Type B pancreatic cell (in vitro differentiated cells): ENCODE data around the gene CTNND2. TPM values are rescaled to one million over a fixed set of nuclear protein-coding genes. Genes with fewer than 3 reads are reported as not detected.

ENCODE experiments used
- DNase-seq: peaks from one replicate; pipeline ENCODE4 v3.0.0; 2021; ENCODE audit warnings: mixed read lengths; ENCODE audit not compliant: unreplicated experiment; ENCODE audit errors: extremely low spot score
- H3K27ac Mint-ChIP-seq: 2 replicates; pipeline ENCODE4 v1.8.0; 2021; ENCODE audit warnings: mild to moderate bottlenecking, mixed read lengths
- H3K27me3 Mint-ChIP-seq: 2 replicates; pipeline ENCODE4 v1.8.0; 2021; ENCODE audit warnings: mixed read lengths
- H3K36me3 Mint-ChIP-seq: 2 replicates; pipeline ENCODE4 v1.8.0; 2021; ENCODE audit warnings: mixed read lengths
- H3K4me1 Mint-ChIP-seq: one replicate; pipeline ENCODE4 v1.8.0; 2021; ENCODE audit warnings: mixed read lengths; ENCODE audit not compliant: unreplicated experiment
- H3K4me3 Mint-ChIP-seq: 2 replicates; pipeline ENCODE4 v1.8.0; 2021; ENCODE audit warnings: mild to moderate bottlenecking, mixed read lengths
- H3K9me3 Mint-ChIP-seq: 2 replicates; pipeline ENCODE4 v1.8.0; 2021; ENCODE audit warnings: mixed read lengths
- CTCF ChIP-seq: fragments of 200-600 bp; sonication (generic); conservative IDR thresholded peaks from 2 replicates; pipeline ENCODE4 v1.5.0; 2021; ENCODE audit warnings: antibody characterized with exemption, mild to moderate bottlenecking
- total RNA-seq: library from RNA; stranded (reverse); gene quantifications from 2 replicates; pipeline ENCODE4 v1.2.1, GENCODE V29; 2021; ENCODE audit warnings: low replicate concordance

The CTNND2 gene
- total RNA-seq, 1 donor from 2014 or later = 49.5 TPM

GRCh38 chr5:11459716-11460115 lies 444.5 kb downstream of the CTNND2 start:
- Mint-ChIP-seq H3K4me3 (no peak overlapping the region), H3K27ac (no peak overlapping the region), H3K9me3 (no peaks in the 10 kb centered on the region), H3K27me3 (no peaks in the 10 kb centered on the region), H3K36me3 (no peaks in the 10 kb centered on the region), H3K4me1 (no peaks in the 10 kb centered on the region)
- TF ChIP-seq CTCF = no peak
- DNase-seq = no peak

GRCh38 chr5:11455505-11455904 lies 448.7 kb downstream of the CTNND2 start:
- no peak for DNase-seq
- Mint-ChIP-seq H3K4me1 (no peaks in the 10 kb centered on the region), H3K27ac (no peak overlapping the region), H3K36me3 (no peaks in the 10 kb centered on the region), H3K27me3 (no peaks in the 10 kb centered on the region), H3K9me3 (no peaks in the 10 kb centered on the region), H3K4me3 (no peak overlapping the region)
- no peak for TF ChIP-seq CTCF

- no peak overlapping the region for H3K4me3 Mint-ChIP-seq
- no peaks in the 10 kb centered on the region for H3K27me3 Mint-ChIP-seq
- DNase-seq = no peak
- no peaks in the 10 kb centered on the region for H3K36me3 Mint-ChIP-seq
- no peak overlapping the region for H3K27ac Mint-ChIP-seq
- no peak for TF ChIP-seq CTCF
- H3K9me3 Mint-ChIP-seq = no peaks in the 10 kb centered on the region
- H3K4me1 Mint-ChIP-seq = no peaks in the 10 kb centered on the region
Observed at GRCh38 chr5:11452852-11453251, 451.4 kb downstream of the CTNND2 start.

- no peak overlapping the region for H3K4me3 Mint-ChIP-seq
- no peak overlapping the region for H3K27ac Mint-ChIP-seq
- no peak for DNase-seq
- H3K36me3 Mint-ChIP-seq = no peaks in the 10 kb centered on the region
- no peaks in the 10 kb centered on the region for H3K9me3 Mint-ChIP-seq
- no peak for TF ChIP-seq CTCF
- H3K27me3 Mint-ChIP-seq = no peaks in the 10 kb centered on the region
- H3K4me1 Mint-ChIP-seq = no peaks in the 10 kb centered on the region
Observed at GRCh38 chr5:11449966-11450365, 454.3 kb downstream of the CTNND2 start.

GRCh38 chr5:11449217-11449616 lies 455.0 kb downstream of the CTNND2 start:
- Mint-ChIP-seq H3K27ac (no peak overlapping the region), H3K36me3 (no peaks in the 10 kb centered on the region), H3K27me3 (no peaks in the 10 kb centered on the region), H3K4me3 (no peak overlapping the region), H3K4me1 (no peaks in the 10 kb centered on the region), H3K9me3 (no peaks in the 10 kb centered on the region)
- no peak for TF ChIP-seq CTCF
- DNase-seq = no peak

GRCh38 chr5:11443831-11444230 lies 460.4 kb downstream of the CTNND2 start:
- no peaks in the 10 kb centered on the region for H3K4me1 Mint-ChIP-seq
- no peak for DNase-seq
- no peak overlapping the region for H3K4me3 Mint-ChIP-seq
- no peaks in the 10 kb centered on the region for H3K27me3 Mint-ChIP-seq
- no peak overlapping the region for H3K27ac Mint-ChIP-seq
- no peaks in the 10 kb centered on the region for H3K36me3 Mint-ChIP-seq
- no peak for TF ChIP-seq CTCF
- no peaks in the 10 kb centered on the region for H3K9me3 Mint-ChIP-seq
